H9 (cell line): Measurements from ENCODE around the gene PREPL. TPM values are rescaled to one million over a fixed set of nuclear protein-coding genes. Genes with fewer than 3 reads are reported as not detected.

Experiments
- DNase-seq: peaks from one replicate; pipeline ENCODE4 v3.0.0-alpha.2; 2017
- H2AFZ ChIP-seq: one replicate; pipeline ENCODE4 v1.6.1; 2013; ENCODE audit warnings: mild to moderate bottlenecking, low read length, control low read depth, moderate library complexity
- H2AK5ac ChIP-seq: 2 replicates; pipeline ENCODE4 v1.6.1; 2013; ENCODE audit warnings: low read length, control low read depth, mixed read lengths; ENCODE audit not compliant: insufficient read length
- H2BK120ac ChIP-seq: one replicate; pipeline ENCODE4 v1.6.1; 2013; ENCODE audit warnings: low read depth, mild to moderate bottlenecking, low read length, control low read depth, inconsistent platforms; ENCODE audit not compliant: poor library complexity, severe bottlenecking
- H2BK12ac ChIP-seq: 2 replicates; pipeline ENCODE4 v1.6.1; 2013; ENCODE audit warnings: low read length, control low read depth, mixed read lengths, low read depth; ENCODE audit not compliant: insufficient read length
- H2BK15ac ChIP-seq: 2 replicates; pipeline ENCODE4 v1.6.1; 2013; ENCODE audit warnings: low read depth, low read length, control low read depth
- H2BK20ac ChIP-seq: one replicate; pipeline ENCODE4 v1.6.1; 2013; ENCODE audit warnings: low read depth, mild to moderate bottlenecking, low read length, control low read depth, inconsistent platforms; ENCODE audit not compliant: poor library complexity, severe bottlenecking
- H2BK5ac ChIP-seq: 2 replicates; pipeline ENCODE4 v1.6.1; 2013; ENCODE audit warnings: low read length, control low read depth, mixed read lengths; ENCODE audit not compliant: insufficient read length
- H3K14ac ChIP-seq: 2 replicates; pipeline ENCODE4 v1.6.1; 2013; ENCODE audit warnings: low read length, control low read depth; ENCODE audit not compliant: insufficient read depth
- H3K18ac ChIP-seq: 2 replicates; pipeline ENCODE4 v1.6.1; 2013; ENCODE audit warnings: low read depth, mild to moderate bottlenecking, mixed read lengths, low read length, control low read depth; ENCODE audit not compliant: insufficient read length
- H3K23ac ChIP-seq: 2 replicates; pipeline ENCODE4 v1.6.1; 2013; ENCODE audit warnings: low read length, control low read depth, mixed read lengths, low read depth; ENCODE audit not compliant: insufficient read length
- H3K23me2 ChIP-seq: 2 replicates; pipeline ENCODE4 v1.6.1; 2013; ENCODE audit warnings: low read depth, mild to moderate bottlenecking, mixed read lengths, low read length, control low read depth; ENCODE audit not compliant: insufficient read length, poor library complexity, severe bottlenecking
- H3K27ac ChIP-seq: 2 replicates; pipeline ENCODE4 v1.5.1; 2013; ENCODE audit warnings: low read length, control low read depth, mixed read lengths, low read depth; ENCODE audit not compliant: insufficient read length
- H3K27me3 ChIP-seq: 2 replicates; pipeline ENCODE4 v1.6.1; 2013; ENCODE audit warnings: low read length, control low read depth, inconsistent platforms; ENCODE audit not compliant: insufficient read depth
- H3K4ac ChIP-seq: 2 replicates; pipeline ENCODE4 v1.6.1; 2013; ENCODE audit warnings: low read depth, mild to moderate bottlenecking, control low read depth, inconsistent platforms, low read length, moderate library complexity
- H3K4me1 ChIP-seq: 2 replicates; pipeline ENCODE4 v1.6.1; 2013; ENCODE audit warnings: low read length, control low read depth, inconsistent platforms; ENCODE audit not compliant: insufficient read depth
- H3K4me2 ChIP-seq: 2 replicates; pipeline ENCODE4 v1.6.1; 2013; ENCODE audit warnings: low read length, control low read depth, mixed read lengths; ENCODE audit not compliant: insufficient read length, insufficient read depth
- H3K56ac ChIP-seq: 2 replicates; pipeline ENCODE4 v1.6.1; 2013; ENCODE audit warnings: low read depth, mild to moderate bottlenecking, mixed read lengths, low read length, control low read depth; ENCODE audit not compliant: insufficient read length
- H3K79me1 ChIP-seq: 2 replicates; pipeline ENCODE4 v1.6.1; 2013; ENCODE audit warnings: low read depth, mild to moderate bottlenecking, moderate library complexity, low read length, control low read depth, inconsistent platforms; ENCODE audit not compliant: insufficient read depth, poor library complexity, severe bottlenecking
- H3K79me2 ChIP-seq: 2 replicates; pipeline ENCODE4 v1.6.1; 2013; ENCODE audit warnings: low read length, control low read depth, inconsistent platforms; ENCODE audit not compliant: insufficient read depth
- H3K9ac ChIP-seq: 2 replicates; pipeline ENCODE4 v1.6.1; 2013; ENCODE audit warnings: low read length, control low read depth, mixed read lengths; ENCODE audit not compliant: insufficient read length; ENCODE audit errors: extremely low read depth
- H3K9me3 ChIP-seq: one replicate; pipeline ENCODE4 v1.6.1; 2013; ENCODE audit warnings: low read depth, low read length, inconsistent platforms; ENCODE audit not compliant: control insufficient read depth
- H3T11ph ChIP-seq: one replicate; pipeline ENCODE4 v1.6.1; 2013; ENCODE audit warnings: mild to moderate bottlenecking, low read length, control low read depth, inconsistent platforms
- H4K20me1 ChIP-seq: one replicate; pipeline ENCODE4 v1.6.1; 2013; ENCODE audit not compliant: control insufficient read depth, insufficient read length, insufficient read depth
- H4K5ac ChIP-seq: 2 replicates; pipeline ENCODE4 v1.6.1; 2013; ENCODE audit warnings: low read depth, mild to moderate bottlenecking, mixed read lengths, low read length, control low read depth; ENCODE audit not compliant: insufficient read length
- H4K8ac ChIP-seq: replicated peaks from 2 replicates; pipeline ENCODE4 v1.6.1; 2013; ENCODE audit warnings: low read length, control low read depth, mixed read lengths, low read depth; ENCODE audit not compliant: insufficient read length
- H4K91ac ChIP-seq: 2 replicates; pipeline ENCODE4 v1.6.1; 2013; ENCODE audit warnings: low read depth, mild to moderate bottlenecking, moderate library complexity, mixed read lengths, low read length, control low read depth; ENCODE audit not compliant: insufficient read length
- H3K27ac Mint-ChIP-seq, 3 experiments: 2 replicates in 2 of 3; 3 replicates in 1 of 3; pipeline ENCODE4 v1.8.0; 2020 to 2021; ENCODE audit warnings: mixed read lengths in 3 of 3, mild to moderate bottlenecking in 1 of 3, moderate library complexity in 1 of 3
- H3K27me3 Mint-ChIP-seq: 2 replicates; pipeline ENCODE4 v1.8.0; 2021; ENCODE audit warnings: low read depth, mild to moderate bottlenecking, moderate library complexity, mixed read lengths
- H3K36me3 Mint-ChIP-seq, 3 experiments: 2 replicates in 2 of 3; 3 replicates in 1 of 3; pipeline ENCODE4 v1.8.0; 2020 to 2021; ENCODE audit warnings: low read depth in 3 of 3, mixed read lengths in 3 of 3; ENCODE audit not compliant: insufficient read depth in 1 of 3
- H3K4me1 Mint-ChIP-seq, 2 experiments: 2 replicates each; pipeline ENCODE4 v1.8.0; 2020; ENCODE audit warnings: mixed read lengths in 2 of 2
- H3K4me3 Mint-ChIP-seq, 2 experiments: 2 replicates in 1 of 2; 3 replicates in 1 of 2; pipeline ENCODE4 v1.8.0; 2020 to 2021; ENCODE audit warnings: mild to moderate bottlenecking in 2 of 2, mixed read lengths in 2 of 2, moderate library complexity in 1 of 2
- H3K9me3 Mint-ChIP-seq, 2 experiments: 2 replicates in 1 of 2; 3 replicates in 1 of 2; pipeline ENCODE4 v1.8.0; 2020; ENCODE audit warnings: mild to moderate bottlenecking in 2 of 2, mixed read lengths in 2 of 2, moderate library complexity in 1 of 2
- WGBS: extraction: QIAGEN DNeasy Blood & Tissue Kit; methylation state at CpG from one replicate; pipeline ENCODE4 v1.1.7; 2013; ENCODE audit warnings: missing lambda C conversion rate, low lambda C conversion rate, mixed read lengths; ENCODE audit not compliant: insufficient read length; ENCODE audit errors: extremely low coverage; 5-methylcytosine and 5-hydroxymethylcytosine counted together
- total RNA-seq: library from RNA; stranded (reverse); gene quantifications from 2 replicates; pipeline ENCODE4 v1.2.1, GENCODE V29; 2021
- TF ChIP-seq, protein P1 (sequence below): fragments of 200-600 bp; sonication (generic); conservative IDR thresholded peaks from 3 replicates; pipeline ENCODE4 v1.8.0; 2021; ENCODE audit warnings: antibody characterized with exemption, mild to moderate bottlenecking

The PREPL gene
- total RNA-seq, 1 experiment from 2014 or later: 30.1 TPM

DNA sequence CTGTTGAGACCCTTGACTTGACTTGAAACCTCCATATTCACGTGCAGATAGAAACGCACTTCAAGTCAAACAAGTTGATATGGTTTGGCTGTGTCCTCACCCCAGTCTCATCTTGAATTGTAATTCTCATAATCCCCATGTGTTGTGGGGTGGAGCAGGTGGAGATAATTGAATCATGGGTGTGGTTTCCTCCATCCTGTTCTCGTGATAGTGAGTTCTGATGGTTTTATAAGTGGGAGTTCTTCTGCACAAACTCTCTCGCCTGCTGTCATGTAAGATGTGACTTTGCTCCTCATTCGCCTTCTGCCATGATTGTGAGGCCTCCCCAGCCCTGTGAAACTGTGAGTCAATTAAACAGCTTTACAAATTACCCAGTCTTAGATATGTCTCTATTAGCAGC, 64.6 kb downstream of the PREPL start:
- no peak overlapping the region for H2BK12ac ChIP-seq
- H3K9ac ChIP-seq: no peak overlapping the region
- Mint-ChIP-seq H3K36me3 (no peaks in the 10 kb centered on the region), H3K9me3 (no peaks in the 10 kb centered on the region), H3K4me3 (no peak overlapping the region), H3K27me3 (peaks cover 1% of the 10 kb centered on the region; the same call in 1 of the 2 replicates), H3K4me1 (peaks cover 10 to 14% of the 10 kb centered on the region in 2 experiments), H3K27ac (no peak overlapping the region)
- no peak for DNase-seq
- no peak overlapping the region for H3K14ac ChIP-seq
- H3T11ph ChIP-seq: no peak overlapping the region
- WGBS: no CpG with 5 or more reads among the region's 5 CpGs
- no peak overlapping the region for H2AK5ac ChIP-seq
- no peaks in the 10 kb centered on the region for H3K23me2 ChIP-seq
- no peak overlapping the region for H3K4me2 ChIP-seq
- H3K27me3 ChIP-seq: no peaks in the 10 kb centered on the region
- H4K91ac ChIP-seq: no peak overlapping the region
- no peak overlapping the region for H3K56ac ChIP-seq
- no peak overlapping the region for H3K27ac ChIP-seq
- H2BK20ac ChIP-seq: no peak overlapping the region
- no peak overlapping the region for H3K23ac ChIP-seq
- no peak overlapping the region for H4K5ac ChIP-seq
- H2AFZ ChIP-seq: no peak overlapping the region
- H3K4ac ChIP-seq: no peak overlapping the region
- H4K20me1 ChIP-seq: no peaks in the 10 kb centered on the region
- no peak overlapping the region for H2BK120ac ChIP-seq
- no peaks in the 10 kb centered on the region for H3K79me2 ChIP-seq
- H3K9me3 ChIP-seq: no peaks in the 10 kb centered on the region
- H2BK15ac ChIP-seq: no peak overlapping the region
- no peak overlapping the region for H3K18ac ChIP-seq
- H3K4me1 ChIP-seq: no peaks in the 10 kb centered on the region; the same call in 1 of the 2 replicates
- no peak overlapping the region for H2BK5ac ChIP-seq
- H4K8ac ChIP-seq: no peak overlapping the region
- TF ChIP-seq, protein P1, sequence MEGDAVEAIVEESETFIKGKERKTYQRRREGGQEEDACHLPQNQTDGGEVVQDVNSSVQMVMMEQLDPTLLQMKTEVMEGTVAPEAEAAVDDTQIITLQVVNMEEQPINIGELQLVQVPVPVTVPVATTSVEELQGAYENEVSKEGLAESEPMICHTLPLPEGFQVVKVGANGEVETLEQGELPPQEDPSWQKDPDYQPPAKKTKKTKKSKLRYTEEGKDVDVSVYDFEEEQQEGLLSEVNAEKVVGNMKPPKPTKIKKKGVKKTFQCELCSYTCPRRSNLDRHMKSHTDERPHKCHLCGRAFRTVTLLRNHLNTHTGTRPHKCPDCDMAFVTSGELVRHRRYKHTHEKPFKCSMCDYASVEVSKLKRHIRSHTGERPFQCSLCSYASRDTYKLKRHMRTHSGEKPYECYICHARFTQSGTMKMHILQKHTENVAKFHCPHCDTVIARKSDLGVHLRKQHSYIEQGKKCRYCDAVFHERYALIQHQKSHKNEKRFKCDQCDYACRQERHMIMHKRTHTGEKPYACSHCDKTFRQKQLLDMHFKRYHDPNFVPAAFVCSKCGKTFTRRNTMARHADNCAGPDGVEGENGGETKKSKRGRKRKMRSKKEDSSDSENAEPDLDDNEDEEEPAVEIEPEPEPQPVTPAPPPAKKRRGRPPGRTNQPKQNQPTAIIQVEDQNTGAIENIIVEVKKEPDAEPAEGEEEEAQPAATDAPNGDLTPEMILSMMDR: no peak
- H3K79me1 ChIP-seq: no peaks in the 10 kb centered on the region
